Epithelial cell of proximal tubule (primary cell): ENCODE results near the gene PUS10. TPM values are rescaled to one million over a fixed set of nuclear protein-coding genes. Genes with fewer than 3 reads are reported as not detected.

ENCODE experiments used
- DNase-seq: peaks from one replicate; pipeline ENCODE4 v3.0.0-alpha.2; 2011; ENCODE audit warnings: low read depth
- H3K4me3 ChIP-seq: 2 replicates; pipeline ENCODE4 v1.5.1; 2011; ENCODE audit warnings: low read depth, mild to moderate bottlenecking, low read length
- total RNA-seq: library from RNA; depleted of rRNA; stranded (reverse); fragments of >200 nt; gene quantifications from 2 replicates; pipeline ENCODE4 v1.2.3, GENCODE V29; 2015
- TF ChIP-seq, protein P1 (sequence below): conservative IDR thresholded peaks from 2 replicates; pipeline ENCODE4 v1.5.1; 2012; ENCODE audit warnings: low read depth, mild to moderate bottlenecking, low read length

Gene PUS10
- total RNA-seq, 1 donor from 2014 or later = 2.0 TPM

DNA sequence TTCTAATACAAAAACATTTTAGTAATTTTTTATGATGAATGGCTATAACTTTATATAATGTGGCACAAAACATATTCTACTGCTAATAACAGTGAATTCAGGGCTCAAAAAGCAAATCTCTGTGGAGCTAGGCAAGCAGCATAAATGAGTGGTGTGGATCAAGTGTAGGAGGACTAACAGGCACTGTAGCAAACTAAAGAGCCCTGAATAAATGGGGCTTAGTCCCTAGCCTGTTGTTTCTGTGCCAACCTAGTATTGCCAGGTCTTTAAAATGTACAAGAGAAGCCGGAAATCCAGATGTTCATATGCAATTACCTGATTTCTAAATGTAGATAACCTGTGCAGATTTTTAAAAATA lies 118.2 kb downstream of the PUS10 start:
- TF ChIP-seq, protein P1, sequence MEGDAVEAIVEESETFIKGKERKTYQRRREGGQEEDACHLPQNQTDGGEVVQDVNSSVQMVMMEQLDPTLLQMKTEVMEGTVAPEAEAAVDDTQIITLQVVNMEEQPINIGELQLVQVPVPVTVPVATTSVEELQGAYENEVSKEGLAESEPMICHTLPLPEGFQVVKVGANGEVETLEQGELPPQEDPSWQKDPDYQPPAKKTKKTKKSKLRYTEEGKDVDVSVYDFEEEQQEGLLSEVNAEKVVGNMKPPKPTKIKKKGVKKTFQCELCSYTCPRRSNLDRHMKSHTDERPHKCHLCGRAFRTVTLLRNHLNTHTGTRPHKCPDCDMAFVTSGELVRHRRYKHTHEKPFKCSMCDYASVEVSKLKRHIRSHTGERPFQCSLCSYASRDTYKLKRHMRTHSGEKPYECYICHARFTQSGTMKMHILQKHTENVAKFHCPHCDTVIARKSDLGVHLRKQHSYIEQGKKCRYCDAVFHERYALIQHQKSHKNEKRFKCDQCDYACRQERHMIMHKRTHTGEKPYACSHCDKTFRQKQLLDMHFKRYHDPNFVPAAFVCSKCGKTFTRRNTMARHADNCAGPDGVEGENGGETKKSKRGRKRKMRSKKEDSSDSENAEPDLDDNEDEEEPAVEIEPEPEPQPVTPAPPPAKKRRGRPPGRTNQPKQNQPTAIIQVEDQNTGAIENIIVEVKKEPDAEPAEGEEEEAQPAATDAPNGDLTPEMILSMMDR = no peak
- no peak overlapping the region for H3K4me3 ChIP-seq
- DNase-seq = no peak

DNA sequence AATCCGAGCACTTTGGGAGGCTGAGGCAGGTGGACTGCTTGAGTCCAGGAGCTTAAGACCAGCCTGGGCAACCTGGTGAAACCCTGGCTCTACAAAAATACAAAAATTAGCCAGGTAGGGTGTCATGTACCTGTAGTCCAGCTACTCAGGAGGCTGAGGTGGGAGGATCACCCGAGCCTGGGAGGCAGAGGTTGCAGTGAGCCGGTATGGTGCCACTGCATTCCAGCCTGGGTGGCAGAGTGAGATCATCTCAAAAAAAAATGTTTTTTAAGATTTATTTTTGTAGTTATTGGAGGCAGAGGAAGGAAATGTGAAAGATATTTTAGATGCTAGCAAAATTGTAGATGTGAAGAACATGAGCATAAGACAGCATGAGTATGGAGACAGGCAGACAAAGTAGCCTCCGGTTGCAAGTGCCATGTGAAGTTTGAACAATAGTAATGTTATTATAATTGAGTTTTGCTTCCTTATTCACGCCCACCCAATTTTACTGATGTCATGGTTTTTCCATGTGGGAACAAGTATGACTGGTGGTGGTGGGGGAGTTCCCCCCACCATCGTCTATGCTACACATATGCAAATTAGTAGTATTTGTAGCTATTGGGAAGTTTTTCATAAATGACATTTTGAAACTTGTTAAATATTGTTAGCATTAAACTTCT lies 118.7 kb downstream of the PUS10 start:
- TF ChIP-seq, protein P1 = no peak
- no peak for DNase-seq
- no peak overlapping the region for H3K4me3 ChIP-seq

DNA sequence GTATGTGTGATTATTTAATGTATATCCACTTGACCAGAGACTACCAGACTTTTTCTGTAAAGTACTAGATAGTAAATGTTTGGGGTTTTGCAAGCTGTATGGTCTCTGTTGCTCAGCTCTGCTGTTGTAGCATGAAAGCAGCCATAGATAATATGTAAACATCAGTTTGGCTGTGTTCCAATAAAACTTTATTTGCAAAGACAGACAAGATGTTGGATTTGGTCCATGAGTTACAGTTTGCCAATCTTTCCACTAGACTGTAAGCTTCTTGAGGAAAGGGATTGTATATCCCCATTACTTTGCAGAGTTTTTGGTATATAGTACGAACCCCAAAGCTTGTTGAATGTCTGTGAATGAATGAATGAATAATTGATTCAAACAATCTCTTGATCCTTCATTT lies 119.5 kb downstream of the PUS10 start:
- TF ChIP-seq, protein P1 = no peak
- no peak for DNase-seq
- H3K4me3 ChIP-seq = no peak overlapping the region

Other genes with a start within 250 kb of the PUS10 start
- gene REL, start 136.7 kb downstream of the PUS10 start, total RNA-seq = 2.4 and 3.0 TPM in 2 replicates
- gene PEX13, start 535 bp downstream of the PUS10 start, total RNA-seq = 29.6 and 30.3 TPM in 2 replicates
- 6.3 and 8.2 TPM in 2 replicates for gene SANBR, start 47.6 kb upstream of the PUS10 start, total RNA-seq
- 4.4 and 9.1 TPM in 2 replicates for gene C2orf74, start 143.9 kb upstream of the PUS10 start, total RNA-seq